Stimulated activated CD8-positive, alpha-beta memory T cell treated with anti-CD3 and anti-CD28 coated beads, Interleukin-7, amount 100 ng/mL, for 24 hours (primary cell): ENCODE measurements around the gene KLF15.

ENCODE experiments used
- DNase-seq: peaks from one replicate; pipeline ENCODE4 v3.0.0-alpha.2; 2020; ENCODE audit warnings: low read depth

KLF15 gene

DNA sequence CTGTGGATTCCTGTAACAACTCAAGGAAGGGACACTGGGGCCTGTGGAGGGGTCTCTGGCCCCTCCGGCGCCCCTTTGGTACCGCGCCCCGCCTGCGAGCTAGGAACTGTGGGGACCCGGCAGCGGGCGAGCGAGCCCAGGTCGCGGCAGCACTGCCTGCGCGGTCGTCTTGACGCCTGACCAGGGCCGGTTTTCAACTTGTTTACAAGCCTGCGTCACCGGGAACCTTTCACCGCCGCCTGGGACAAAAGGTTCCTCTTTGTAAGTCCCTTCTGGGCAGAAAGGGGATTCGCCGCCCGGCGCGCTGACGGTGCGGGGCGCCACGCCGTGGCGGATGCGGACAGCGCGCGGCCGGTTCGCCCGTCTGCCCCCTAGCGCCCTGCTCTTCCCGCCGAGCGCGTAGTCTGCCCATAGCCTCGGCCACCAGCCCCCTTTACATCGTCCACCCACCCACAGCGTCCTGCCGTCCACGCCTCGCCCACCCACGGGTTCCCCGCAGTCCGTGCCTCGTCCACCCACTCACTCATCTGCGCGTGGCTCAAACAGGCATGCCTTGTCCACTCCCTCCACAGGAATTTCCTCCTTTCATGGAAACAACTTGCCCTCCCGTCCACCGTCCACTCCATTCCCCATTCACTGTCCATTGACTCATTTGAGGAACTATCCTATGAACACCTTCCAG, 32.0 kb upstream of the KLF15 start:
- peak; percentile 6 for DNase-seq

DNA sequence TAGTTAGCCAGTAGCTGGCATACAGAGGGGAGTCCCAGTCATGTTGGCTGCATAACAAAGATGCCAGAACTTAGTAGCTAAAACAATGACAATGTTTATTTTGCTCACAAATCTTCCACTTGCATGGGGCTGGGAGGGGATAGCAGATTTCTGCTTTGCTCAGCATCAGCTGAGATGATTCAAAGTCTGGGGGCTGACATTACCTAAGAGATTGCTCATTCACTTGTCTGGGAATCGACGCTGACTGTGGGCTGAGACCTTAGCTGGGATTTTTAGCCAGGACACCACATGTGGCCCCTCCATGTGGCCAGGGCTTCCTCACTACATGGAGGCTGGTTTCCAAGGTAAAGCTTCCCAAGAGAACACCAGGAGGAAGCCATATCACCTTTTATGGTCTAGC, 24.8 kb upstream of the KLF15 start:
- DNase-seq, result no peak

- DNase-seq, result no peak
Observed at GRCh38 chr3:126380011-126380768, 23.0 kb upstream of the KLF15 start.

DNA sequence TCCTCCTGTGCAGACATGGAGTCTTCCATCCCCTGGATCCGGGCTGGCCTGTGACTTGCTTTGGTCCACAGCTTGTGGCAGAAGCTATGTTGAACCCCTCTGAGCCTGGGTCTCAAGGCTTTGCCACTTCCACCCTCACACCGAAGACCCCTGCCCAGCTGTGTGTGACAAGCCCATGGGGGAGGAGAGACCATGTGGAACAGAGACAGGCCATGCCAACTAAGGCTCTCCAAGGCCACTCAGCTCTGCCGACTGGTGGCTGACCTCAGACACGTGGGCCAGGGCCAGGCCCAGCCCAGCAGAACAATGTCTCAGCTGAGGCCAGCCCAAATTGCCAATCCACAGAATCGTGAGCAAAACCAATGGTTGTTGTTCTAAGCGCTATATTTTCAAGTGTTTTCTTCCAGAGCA, 21.1 kb upstream of the KLF15 start:
- no peak for DNase-seq

- no peak for DNase-seq
Observed at GRCh38 chr3:126377211-126377610, 20.0 kb upstream of the KLF15 start.

DNA sequence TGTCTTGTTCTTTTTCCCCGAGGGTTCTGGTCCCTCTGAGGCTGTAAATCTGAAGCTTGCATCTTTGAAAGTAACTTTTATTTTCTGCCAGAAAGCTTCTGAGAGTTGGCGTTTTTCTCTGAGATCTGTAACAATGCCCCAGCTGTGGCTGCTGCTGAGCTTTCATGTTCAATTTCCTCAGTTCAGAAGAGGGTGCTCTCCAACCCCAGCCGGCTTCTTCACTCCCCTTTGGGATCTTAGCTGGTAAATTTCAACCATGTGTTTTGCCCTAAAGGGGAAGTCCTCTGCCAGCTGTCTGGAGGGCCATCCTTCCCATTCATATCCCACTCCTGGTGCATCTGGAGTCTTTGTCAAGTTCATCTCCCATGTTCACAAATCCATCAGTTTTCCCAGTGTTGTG, 19.2 kb upstream of the KLF15 start:
- no peak for DNase-seq

GRCh38 chr3:126375835-126376331, 18.7 kb upstream of the KLF15 start:
- no peak for DNase-seq

DNA sequence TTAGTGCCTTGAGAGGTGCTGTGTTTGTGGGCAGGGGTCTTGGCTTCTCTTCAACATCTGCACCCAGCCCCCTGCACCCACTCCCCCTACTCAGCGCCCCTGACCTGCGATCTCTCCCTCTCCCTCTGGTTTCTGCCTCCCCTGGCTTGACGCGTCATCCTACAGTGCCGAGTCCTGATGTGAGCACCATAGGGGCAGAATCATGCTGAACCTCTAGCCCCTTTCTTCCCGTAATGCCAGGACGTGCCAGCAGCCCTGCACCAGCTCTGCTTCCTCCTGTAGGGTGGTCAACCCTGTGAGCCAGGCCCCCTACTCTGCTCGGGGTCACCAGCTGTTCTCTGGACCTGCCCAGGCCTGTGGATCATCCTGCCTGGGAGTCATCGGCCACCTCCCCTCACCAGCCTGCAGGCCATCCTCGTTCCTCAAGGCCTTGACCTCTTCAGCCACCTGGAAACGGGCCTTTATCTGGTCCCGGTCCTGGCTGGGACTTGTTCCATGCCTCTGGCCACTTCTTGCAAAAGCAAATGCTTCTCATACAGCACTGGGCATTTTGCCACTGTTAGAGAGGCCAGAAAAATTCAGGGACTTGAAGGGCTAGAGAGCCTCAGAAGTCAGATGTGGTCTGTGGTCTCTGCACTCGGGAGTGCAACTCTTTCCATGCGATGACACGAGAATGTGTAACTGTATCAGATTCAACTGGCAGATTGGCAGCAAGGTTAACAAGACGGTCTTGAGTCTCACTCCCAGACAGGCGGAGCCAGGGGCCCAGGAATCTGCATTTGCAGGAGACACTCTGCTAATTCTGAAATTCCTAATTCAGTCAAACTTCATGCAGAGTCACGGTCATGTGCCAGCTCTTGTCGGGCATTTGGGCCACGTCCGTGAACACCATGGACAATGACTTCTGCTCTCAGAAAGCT, 16.7 kb upstream of the KLF15 start:
- DNase-seq, result no peak

- no peak for DNase-seq
Observed at GRCh38 chr3:126373146-126373613, 16.0 kb upstream of the KLF15 start.

DNA sequence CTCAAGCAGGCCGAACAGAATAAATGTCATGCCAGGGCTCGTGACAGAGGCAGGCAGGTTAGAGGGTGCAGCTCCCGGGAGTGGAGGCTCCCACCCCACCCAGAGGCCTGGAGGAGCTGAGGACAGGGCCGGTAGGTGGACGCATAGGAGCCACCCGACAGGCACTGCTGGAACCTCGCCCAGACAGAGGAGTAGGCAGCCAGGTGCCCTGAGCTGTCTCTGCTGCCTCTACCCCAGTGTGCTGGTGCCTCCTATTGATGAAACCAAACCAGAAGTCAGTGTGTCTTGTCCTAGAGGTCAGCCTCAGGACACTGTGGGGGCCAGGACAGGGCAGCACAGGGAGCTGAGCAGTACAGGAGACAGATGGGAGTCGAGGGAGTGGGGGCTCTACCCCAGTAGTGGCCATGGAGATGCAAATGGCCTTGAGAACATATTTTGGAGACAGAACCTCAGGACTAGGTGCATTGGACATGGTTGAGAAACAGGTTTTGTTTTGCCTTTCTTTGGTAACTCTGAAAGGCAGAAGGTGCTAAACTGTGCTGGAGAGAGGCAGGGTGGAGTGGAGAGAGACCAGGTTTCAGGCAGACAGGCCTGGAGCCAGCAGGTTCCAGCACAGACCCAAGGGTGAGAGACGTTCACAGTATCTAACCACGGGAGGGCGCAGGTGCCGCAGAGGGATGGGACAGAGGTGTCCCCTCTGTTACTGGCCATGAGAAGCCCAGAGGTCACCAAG, 15.4 kb upstream of the KLF15 start:
- DNase-seq, result no peak

GRCh38 chr3:126371096-126371705, 14.0 kb upstream of the KLF15 start:
- no peak for DNase-seq

- no peak for DNase-seq
Observed at GRCh38 chr3:126370606-126371005, 13.4 kb upstream of the KLF15 start.

DNA sequence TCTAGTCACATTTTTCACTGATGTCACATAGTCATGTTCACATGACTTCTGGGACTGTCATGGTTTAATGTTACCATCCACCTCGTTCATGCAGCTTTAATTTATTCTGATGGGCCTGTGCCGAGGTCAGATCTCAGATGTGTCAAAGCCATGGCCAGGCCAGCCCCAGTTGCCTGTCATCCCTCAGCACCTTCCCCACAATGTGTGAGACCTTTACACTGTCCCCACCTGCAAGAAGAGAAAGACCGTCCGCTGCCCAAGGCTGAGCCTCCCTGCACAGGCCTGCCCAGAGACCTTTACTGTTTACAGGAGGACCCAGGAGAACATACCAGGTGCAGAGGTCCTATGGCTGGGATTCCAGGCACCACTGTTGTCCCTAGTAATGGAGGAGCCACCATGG, 12.8 kb upstream of the KLF15 start:
- DNase-seq, result no peak

GRCh38 chr3:126369490-126369889, 12.3 kb upstream of the KLF15 start:
- DNase-seq, result no peak

DNA sequence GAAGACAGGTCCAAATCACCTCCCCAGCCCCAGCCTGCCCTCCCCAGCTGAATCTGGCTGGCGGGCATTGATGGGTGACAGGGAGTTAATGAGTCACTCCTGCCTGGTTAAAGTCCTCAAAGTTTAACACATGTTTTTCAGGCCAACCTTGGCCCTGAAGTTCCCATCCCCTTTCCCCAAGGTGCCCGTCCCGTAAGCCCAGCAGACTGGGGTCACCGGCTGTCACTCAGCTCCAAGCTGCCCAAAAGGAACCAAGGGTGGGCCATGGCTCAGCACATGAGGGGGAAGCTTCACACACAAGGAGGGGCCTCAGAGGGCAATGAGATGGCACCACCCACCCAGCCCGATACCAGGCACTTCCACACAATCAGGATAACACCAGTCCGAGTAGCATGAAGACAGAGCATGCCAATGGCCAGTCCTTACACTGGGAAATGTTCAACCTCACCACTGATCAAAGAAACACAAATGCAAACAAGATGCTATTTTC, 10.2 kb upstream of the KLF15 start:
- DNase-seq, result no peak

GRCh38 chr3:126365351-126366277, 8.4 kb upstream of the KLF15 start:
- no peak for DNase-seq

- no peak for DNase-seq
Observed at GRCh38 chr3:126364731-126365301, 7.6 kb upstream of the KLF15 start.

DNA sequence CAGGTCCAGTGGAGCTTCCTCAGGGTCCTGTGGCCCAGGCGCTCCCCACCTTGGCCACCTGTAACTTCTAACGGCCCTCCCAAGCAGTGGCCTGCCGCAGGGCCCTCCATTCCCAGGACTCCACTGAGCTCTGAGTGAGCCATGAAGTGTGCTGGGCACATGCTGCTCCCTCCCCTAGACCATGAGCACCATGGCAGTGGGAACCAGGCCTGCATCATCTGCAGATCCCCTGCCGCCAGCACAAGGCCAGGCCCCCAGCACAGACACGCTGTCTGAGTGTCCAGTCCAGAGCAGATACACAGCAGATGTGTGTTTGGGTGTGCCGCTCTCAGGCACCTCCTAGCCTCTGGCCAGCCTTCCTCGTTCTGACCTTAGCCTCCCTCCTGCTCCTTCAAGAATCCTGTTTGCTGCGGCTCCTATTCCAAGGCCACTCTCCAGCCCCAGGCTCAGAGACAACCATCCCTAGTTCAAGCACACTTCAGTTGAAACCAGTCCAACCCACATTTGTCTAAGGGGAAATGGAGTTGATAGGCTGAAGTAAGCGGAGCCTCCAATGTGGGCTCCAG, 7.0 kb upstream of the KLF15 start:
- DNase-seq, result no peak

GRCh38 chr3:126361211-126361610, 4.0 kb upstream of the KLF15 start:
- no peak for DNase-seq
